HepG2 (cell line): Measurements from ENCODE around the gene RAD51D. TPM values are rescaled to one million over a fixed set of nuclear protein-coding genes. Genes with fewer than 3 reads are reported as not detected.

Source experiments
- GFI1 ChIP-seq: sonication (generic); formaldehyde crosslinking; IDR thresholded peaks from 2 replicates; pipeline ENCODE4 v1.5.0; 2020; ENCODE audit warnings: missing genetic modification reagents, mild to moderate bottlenecking, borderline replicate concordance
- IRF2 ChIP-seq: IDR thresholded peaks from 2 replicates; pipeline ENCODE4 v1.6.1; 2018; ENCODE audit warnings: missing genetic modification reagents, missing compliant biosample characterization
- KAT2B ChIP-seq: fragments of 150-350 bp; IDR thresholded peaks from 2 replicates; pipeline ENCODE4 v1.6.1; 2014; ENCODE audit warnings: low read depth, low read length, borderline replicate concordance
- MYNN ChIP-seq: sonication (generic); formaldehyde crosslinking; IDR thresholded peaks from 2 replicates; pipeline ENCODE4 v1.4.0; 2020; ENCODE audit warnings: mild to moderate bottlenecking, low read depth, missing genetic modification reagents
- NAIF1 ChIP-seq: sonication (generic); formaldehyde crosslinking; IDR thresholded peaks from 2 replicates; pipeline ENCODE4 v1.5.0; 2020; ENCODE audit warnings: mild to moderate bottlenecking, missing genetic modification reagents, borderline replicate concordance
- PPARG ChIP-seq: conservative IDR thresholded peaks from 2 replicates; pipeline ENCODE4 v1.6.1; 2016; ENCODE audit warnings: missing biosample characterization, missing genetic modification reagents
- STAT5B ChIP-seq: sonication (generic); formaldehyde crosslinking; IDR thresholded peaks from 2 replicates; pipeline ENCODE4 v1.4.0; 2020; ENCODE audit warnings: missing genetic modification reagents
- TAF1 ChIP-seq: sonication (generic); formaldehyde crosslinking; IDR thresholded peaks from 2 replicates; pipeline ENCODE4 v1.4.0; 2020; ENCODE audit warnings: missing genetic modification reagents
- TEAD2 ChIP-seq: sonication (generic); formaldehyde crosslinking; IDR thresholded peaks from 2 replicates; pipeline ENCODE4 v1.9.0; 2021; ENCODE audit warnings: missing genetic modification reagents
- TFAP4 ChIP-seq: sonication (generic); IDR thresholded peaks from 2 replicates; pipeline ENCODE4 v1.6.1; 2016; ENCODE audit warnings: low read depth, borderline replicate concordance
- TRIM22 ChIP-seq: fragments of 450-650 bp; IDR thresholded peaks from 2 replicates; pipeline ENCODE4 v1.6.1; 2017
- YEATS2 ChIP-seq: sonication (generic); formaldehyde crosslinking; IDR thresholded peaks from 2 replicates; pipeline ENCODE4 v1.4.0; 2020; ENCODE audit warnings: missing genetic modification reagents, borderline replicate concordance
- ZBTB37 ChIP-seq: sonication (generic); formaldehyde crosslinking; IDR thresholded peaks from 2 replicates; pipeline ENCODE4 v1.4.0; 2020; ENCODE audit warnings: mild to moderate bottlenecking, missing genetic modification reagents
- ZNF318 ChIP-seq: sonication (generic); formaldehyde crosslinking; IDR thresholded peaks from 2 replicates; pipeline ENCODE4 v1.4.0; 2020; ENCODE audit warnings: mild to moderate bottlenecking, missing genetic modification reagents
- ZNF597 ChIP-seq: sonication (generic); formaldehyde crosslinking; IDR thresholded peaks from 2 replicates; pipeline ENCODE4 v1.5.0; 2020; ENCODE audit warnings: missing genetic modification reagents
- ZNF672 ChIP-seq: sonication (generic); formaldehyde crosslinking; IDR thresholded peaks from 2 replicates; pipeline ENCODE4 v1.8.1; 2022; ENCODE audit warnings: missing genetic modification reagents
- ZNF720 ChIP-seq: sonication (generic); formaldehyde crosslinking; IDR thresholded peaks from 2 replicates; pipeline ENCODE4 v1.4.0; 2020; ENCODE audit warnings: missing genetic modification reagents
- polyA plus RNA-seq, 8 experiments: library from polyadenylated mRNA; depleted of rRNA in 3 of 8; stranded (reverse) in 7 of 8; unstranded in 1 of 8; fragments of >200 nt; fragmentation: Illumina TruSeq in 4 of 8; extraction: Trizol in 4 of 8; gene quantifications; 2 replicates each; pipeline versions ENCODE4 v1.2.1 to v1.2.3, GENCODE V29; 2011 to 2016; ENCODE audit warnings: low read depth in 4 of 8, missing spikeins in 1 of 8, mixed read lengths in 1 of 8; ENCODE audit not compliant: insufficient read depth in 1 of 8
- total RNA-seq, 5 experiments: library from RNA; depleted of rRNA; stranded (reverse); fragments of >200 nt; fragmentation: Illumina TruSeq; extraction: Trizol; gene quantifications; 2 replicates each; pipeline ENCODE4 v1.2.3, GENCODE V29; 2016; ENCODE audit warnings: low read depth in 1 of 5

Gene RAD51D
- total and polyA plus RNA-seq, 2 of the 13 experiments (the other 11 are each of a cell fraction or from before 2014, with no cell fraction given): 6.7 to 13.1 TPM

GRCh38 chr17:35119370-35120165 lies at the start of gene RAD51D (continued):
- TF ChIP-seq TEAD2: no peak
- no peak for TF ChIP-seq PPARG
- no peak for TF ChIP-seq IRF2 (CRISPR knock-in tag)
- no peak for TF ChIP-seq ZNF597 (CRISPR knock-in tag)
- TF ChIP-seq TFAP4: no peak; the same call in 1 of the 2 replicates
- TF ChIP-seq NAIF1: no peak
- TF ChIP-seq ZNF672 (CRISPR knock-in tag): no peak
- 0 out of 2 replicates have a peak, but pooled peaks have one; percentile 35 for TF ChIP-seq TAF1 (CRISPR knock-in tag)
- TF ChIP-seq ZNF318 (CRISPR knock-in tag): no peak
- TF ChIP-seq ZNF720 (CRISPR knock-in tag): no peak
- 0 out of 2 replicates have a peak, but pooled peaks have one; percentile 17 for TF ChIP-seq YEATS2 (CRISPR knock-in tag)
- TF ChIP-seq ZBTB37 (CRISPR knock-in tag): no peak
- TF ChIP-seq MYNN (CRISPR knock-in tag): no peak
- no peak for TF ChIP-seq GFI1 (CRISPR knock-in tag)
- TF ChIP-seq TRIM22: no peak
- no peak for TF ChIP-seq STAT5B (CRISPR knock-in tag)
- no peak for TF ChIP-seq KAT2B
